Activated CD4-positive, CD25-positive, alpha-beta regulatory T cell treated with anti-CD3 and anti-CD28 coated beads, Interleukin-2, amount 50 U/mL, for 72 hours (primary cell): ENCODE data around the gene FAM185A.
"Not testable (repeated sequence)": the region's sequence is repeated elsewhere in the genome, so short reads cannot be mapped to it uniquely, and the experiment has no call there.

Experiments used
- DNase-seq: peaks from one replicate; pipeline ENCODE4 v3.0.0; 2021

FAM185A gene

GRCh38 chr7:102833343-102833742 lies 84.5 kb downstream of the FAM185A start:
- DNase-seq = no peak

DNA sequence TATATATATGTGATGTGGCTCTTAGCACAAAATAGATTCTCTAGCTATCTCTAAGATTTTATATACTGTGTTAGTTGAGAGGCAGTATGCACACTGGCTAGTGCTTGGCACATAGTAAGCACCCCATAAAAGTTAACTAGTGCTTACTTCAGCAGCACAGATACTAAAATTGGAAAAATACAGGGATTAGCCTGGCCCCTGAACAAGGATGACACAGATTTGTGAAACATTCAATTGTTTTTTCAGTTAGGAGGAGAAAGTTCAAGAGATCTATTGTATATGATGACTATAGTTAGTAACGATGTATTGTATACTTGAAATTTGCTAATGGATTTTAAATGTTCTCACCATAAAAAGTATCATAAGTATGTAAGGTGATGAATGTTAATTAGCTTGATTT lies 85.7 kb downstream of the FAM185A start:
- no peak for DNase-seq

DNA sequence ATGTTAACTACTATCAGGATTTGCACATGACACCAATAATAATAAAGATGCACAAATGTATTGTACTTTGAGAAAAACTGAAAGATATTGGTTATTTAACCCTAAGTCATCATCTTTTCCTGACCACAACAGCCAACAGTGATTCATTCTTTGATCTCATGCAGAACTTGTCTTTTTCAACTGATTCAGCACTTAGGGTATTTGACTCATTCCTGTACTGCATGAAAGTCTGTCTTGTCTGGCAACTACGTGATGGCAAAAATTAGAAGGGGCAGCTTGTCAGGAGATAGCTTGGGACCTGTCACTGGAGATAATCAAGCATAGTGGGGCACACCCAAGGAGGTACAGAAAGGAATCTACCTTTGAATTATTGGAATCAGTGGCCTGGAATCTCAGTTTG lies 86.2 kb downstream of the FAM185A start:
- DNase-seq = no peak

GRCh38 chr7:102836191-102836919 lies 87.6 kb downstream of the FAM185A start:
- DNase-seq = no peak

GRCh38 chr7:102836977-102837376 lies 88.2 kb downstream of the FAM185A start:
- no peak for DNase-seq

- no peak for DNase-seq
These were observed 89.0 kb downstream of the FAM185A start for GRCh38 chr7:102837802-102838201.

- not testable (repeated sequence) for DNase-seq
These were observed 89.8 kb downstream of the FAM185A start for GRCh38 chr7:102838572-102839101.

GRCh38 chr7:102840404-102840803 lies 91.6 kb downstream of the FAM185A start:
- DNase-seq = no peak

DNA sequence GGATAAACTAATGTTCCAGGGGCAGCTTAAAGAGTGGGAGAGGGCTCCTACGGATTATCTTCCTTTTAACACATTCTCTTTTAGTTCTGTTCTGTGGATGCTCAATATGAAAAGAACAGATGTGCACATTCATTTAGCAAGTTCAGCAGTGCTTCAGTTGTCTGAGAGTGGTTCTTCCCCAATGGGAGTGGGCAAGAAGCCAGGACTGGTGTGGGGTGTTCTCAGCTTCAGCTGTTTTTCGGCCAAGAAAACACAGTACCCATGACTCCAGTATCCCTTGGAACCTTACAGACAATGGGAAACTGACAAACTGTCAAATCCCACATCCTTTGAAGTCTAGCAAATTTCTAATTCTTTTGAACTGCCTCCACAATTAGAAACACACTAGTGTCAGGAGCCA lies 92.5 kb downstream of the FAM185A start:
- DNase-seq = no peak

GRCh38 chr7:102842284-102842683 lies 93.5 kb downstream of the FAM185A start:
- DNase-seq = no peak

DNA sequence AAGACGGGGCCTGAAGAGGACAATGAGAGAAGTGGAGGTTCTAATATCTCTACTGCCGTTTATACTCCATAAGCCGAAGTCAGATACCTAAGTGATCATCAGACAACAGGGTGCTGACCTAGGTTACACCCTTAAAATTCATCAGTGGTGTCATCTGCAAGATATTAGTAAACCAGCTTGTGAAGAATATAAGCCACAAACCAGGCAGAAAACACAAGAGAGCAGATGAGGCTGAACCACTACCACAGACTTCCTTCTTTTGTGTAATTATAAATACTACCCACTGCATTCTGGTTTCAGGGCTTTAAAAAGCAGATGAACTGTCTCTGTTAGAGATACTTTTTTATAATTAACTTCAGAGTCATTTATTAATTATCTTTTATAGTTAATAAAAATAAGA lies 95.1 kb downstream of the FAM185A start:
- no peak for DNase-seq

GRCh38 chr7:102845346-102845745 lies 96.5 kb downstream of the FAM185A start:
- no peak for DNase-seq

DNA sequence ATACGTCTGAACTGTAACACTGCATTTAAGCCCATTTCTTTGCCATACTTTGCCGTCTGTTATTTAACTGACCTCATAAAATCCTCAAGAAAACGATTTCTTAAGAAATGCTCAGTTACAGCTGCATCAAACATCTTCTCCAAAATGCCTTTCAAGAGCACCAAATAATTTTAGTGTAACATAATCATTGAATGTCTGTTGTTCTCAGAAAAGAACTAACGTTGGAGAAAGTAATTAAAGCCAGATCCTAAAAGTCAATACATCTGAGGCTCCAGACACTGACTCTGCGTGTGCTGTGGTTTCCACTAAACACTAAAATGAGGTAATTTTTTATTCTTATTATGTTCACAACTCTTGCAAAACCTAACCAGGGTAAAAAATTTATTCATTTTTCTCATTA lies 100.3 kb downstream of the FAM185A start:
- no peak for DNase-seq

- no peak for DNase-seq
These were observed 100.7 kb downstream of the FAM185A start for GRCh38 chr7:102849538-102849937.

DNA sequence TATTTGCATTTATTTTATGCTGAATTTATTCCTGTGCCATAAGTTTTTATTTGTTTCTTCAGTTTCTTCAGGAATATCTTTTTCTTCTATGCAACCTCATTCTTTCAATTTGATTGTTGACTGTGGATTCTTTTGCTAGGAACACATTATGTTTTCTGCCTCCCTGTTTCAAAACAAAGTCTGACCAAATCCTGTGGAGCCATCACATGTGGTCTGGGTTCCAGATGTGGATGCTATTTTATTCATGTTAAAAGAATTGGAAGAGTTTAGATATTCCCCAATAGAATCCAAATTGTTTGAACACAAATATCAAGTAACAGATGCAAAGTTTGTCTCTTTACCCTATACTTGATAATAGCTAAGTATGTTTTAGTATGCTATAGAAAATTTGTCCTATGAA lies 107.2 kb downstream of the FAM185A start:
- DNase-seq = no peak
